Measurements from ENCODE around the gene SEZ6L. TPM values are rescaled to one million over a fixed set of nuclear protein-coding genes. Genes with fewer than 3 reads are reported as not detected.

SEZ6L gene
- total RNA-seq, 4 donors from 2014 or later, result 0.26 to 2.6 TPM; not detected in 2

DNA sequence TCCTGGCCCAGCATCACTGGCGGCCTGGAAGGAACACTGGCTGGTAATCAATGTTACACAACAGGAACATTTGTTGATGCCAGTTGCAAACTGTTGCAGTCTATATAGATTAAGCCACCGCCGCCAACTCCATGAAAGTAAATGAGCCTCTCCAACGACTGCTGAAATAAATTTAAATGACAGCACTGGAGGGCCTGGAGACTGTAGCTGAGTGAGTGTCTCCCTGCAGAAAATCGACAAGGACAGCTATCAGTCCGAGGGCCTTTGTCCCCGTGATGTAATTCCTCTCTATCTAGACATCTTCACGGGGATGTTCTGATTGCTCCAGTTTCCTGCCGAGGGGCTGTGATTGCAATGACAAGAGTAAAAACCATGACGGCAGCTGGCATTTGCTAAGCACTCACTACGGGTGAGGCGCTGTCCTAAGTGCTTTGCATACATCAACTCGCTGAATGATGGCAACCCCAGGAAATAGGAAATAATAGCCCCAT is 120.4 kb downstream of the SEZ6L start:
- TF ChIP-seq, protein P1, sequence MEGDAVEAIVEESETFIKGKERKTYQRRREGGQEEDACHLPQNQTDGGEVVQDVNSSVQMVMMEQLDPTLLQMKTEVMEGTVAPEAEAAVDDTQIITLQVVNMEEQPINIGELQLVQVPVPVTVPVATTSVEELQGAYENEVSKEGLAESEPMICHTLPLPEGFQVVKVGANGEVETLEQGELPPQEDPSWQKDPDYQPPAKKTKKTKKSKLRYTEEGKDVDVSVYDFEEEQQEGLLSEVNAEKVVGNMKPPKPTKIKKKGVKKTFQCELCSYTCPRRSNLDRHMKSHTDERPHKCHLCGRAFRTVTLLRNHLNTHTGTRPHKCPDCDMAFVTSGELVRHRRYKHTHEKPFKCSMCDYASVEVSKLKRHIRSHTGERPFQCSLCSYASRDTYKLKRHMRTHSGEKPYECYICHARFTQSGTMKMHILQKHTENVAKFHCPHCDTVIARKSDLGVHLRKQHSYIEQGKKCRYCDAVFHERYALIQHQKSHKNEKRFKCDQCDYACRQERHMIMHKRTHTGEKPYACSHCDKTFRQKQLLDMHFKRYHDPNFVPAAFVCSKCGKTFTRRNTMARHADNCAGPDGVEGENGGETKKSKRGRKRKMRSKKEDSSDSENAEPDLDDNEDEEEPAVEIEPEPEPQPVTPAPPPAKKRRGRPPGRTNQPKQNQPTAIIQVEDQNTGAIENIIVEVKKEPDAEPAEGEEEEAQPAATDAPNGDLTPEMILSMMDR (IDR thresholded peaks at IDR 0.05), result no peak
- no peak for TF ChIP-seq POLR2A (IDR thresholded peaks at IDR 0.05)
- intact Hi-C loops (cut with DNase I; ENCODE audit: low total_unique reads), result no loop called here
- no peak for DNase-seq
- Histone ChIP-seq H3K27ac (no peak overlapping the region), H3K27me3 (no peaks in the 10 kb centered on the region), H3K9me3 (no peaks in the 10 kb centered on the region), H3K36me3 (no peaks in the 10 kb centered on the region), H3K4me1 (no peaks in the 10 kb centered on the region), H3K4me3 (no peak overlapping the region)

DNA sequence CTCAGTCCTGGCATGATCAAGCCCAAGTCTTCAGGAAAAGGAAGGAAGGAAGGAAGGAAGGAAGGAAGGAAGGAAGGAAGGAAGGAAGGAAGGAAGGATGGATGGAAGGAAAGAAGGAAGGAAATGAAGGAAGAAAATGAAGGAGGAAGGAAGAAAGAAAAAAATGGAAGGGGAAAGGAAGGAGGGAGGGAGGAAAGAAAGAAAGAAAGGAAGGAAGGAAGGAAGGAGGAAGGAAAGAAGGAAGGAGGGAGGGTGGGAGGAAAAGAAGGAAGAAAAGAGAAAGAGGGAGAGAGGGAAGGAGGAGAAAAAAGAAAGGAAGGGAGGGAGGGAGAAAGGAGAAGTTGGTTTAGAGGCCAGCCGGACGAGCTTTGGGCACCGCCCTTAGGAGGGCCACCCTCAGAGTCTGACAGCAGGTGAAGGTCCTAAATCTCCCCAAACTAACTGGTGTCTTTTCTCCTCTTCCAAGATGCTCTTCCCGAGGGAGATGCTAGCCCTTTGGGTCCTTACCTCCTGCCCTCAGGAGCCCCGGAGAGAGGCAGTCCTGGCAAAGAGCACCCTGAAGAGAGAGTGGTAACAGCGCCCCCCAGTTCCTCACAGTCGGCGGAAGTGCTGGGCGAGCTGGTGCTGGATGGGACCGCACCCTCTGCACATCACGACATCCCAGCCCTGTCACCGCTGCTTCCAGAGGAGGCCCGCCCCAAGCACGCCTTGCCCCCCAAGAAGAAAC is 122.8 kb downstream of the SEZ6L start:
- TF ChIP-seq POLR2A (IDR thresholded peaks at IDR 0.05), result no peak
- TF ChIP-seq, protein P1 (IDR thresholded peaks at IDR 0.05), result no peak
- intact Hi-C loops (cut with DNase I; ENCODE audit: low total_unique reads), result no loop called here
- DNase-seq, result no peak
- Histone ChIP-seq H3K4me1 (no peaks in the 10 kb centered on the region), H3K27ac (no peak overlapping the region), H3K4me3 (no peak overlapping the region), H3K9me3 (no peaks in the 10 kb centered on the region), H3K36me3 (no peaks in the 10 kb centered on the region), H3K27me3 (no peaks in the 10 kb centered on the region)

- intact Hi-C loops (cut with DNase I; ENCODE audit: low total_unique reads), result no loop called here
- Histone ChIP-seq H3K9me3 (no peaks in the 10 kb centered on the region), H3K27me3 (no peaks in the 10 kb centered on the region), H3K27ac (no peak overlapping the region), H3K4me3 (no peak overlapping the region), H3K36me3 (no peaks in the 10 kb centered on the region), H3K4me1 (no peaks in the 10 kb centered on the region)
- TF ChIP-seq, protein P1 (IDR thresholded peaks at IDR 0.05), result no peak
- no peak for TF ChIP-seq POLR2A (IDR thresholded peaks at IDR 0.05)
- DNase-seq, result no peak
These were observed 123.4 kb downstream of the SEZ6L start for GRCh38 chr22:26292667-26292995.

GRCh38 chr22:26295563-26296126 is 126.4 kb downstream of the SEZ6L start:
- Histone ChIP-seq H3K4me1 (no peaks in the 10 kb centered on the region), H3K9me3 (no peaks in the 10 kb centered on the region), H3K27ac (no peak overlapping the region), H3K27me3 (no peaks in the 10 kb centered on the region), H3K36me3 (no peaks in the 10 kb centered on the region), H3K4me3 (no peak overlapping the region)
- no peak for DNase-seq
- intact Hi-C loops (cut with DNase I; ENCODE audit: low total_unique reads), result no loop called here
- no peak for TF ChIP-seq POLR2A (IDR thresholded peaks at IDR 0.05)
- TF ChIP-seq, protein P1 (IDR thresholded peaks at IDR 0.05), result no peak

- Histone ChIP-seq H3K4me3 (no peak overlapping the region), H3K27me3 (no peaks in the 10 kb centered on the region), H3K9me3 (no peaks in the 10 kb centered on the region), H3K4me1 (no peaks in the 10 kb centered on the region), H3K27ac (no peak overlapping the region), H3K36me3 (no peaks in the 10 kb centered on the region)
- TF ChIP-seq, protein P1 (IDR thresholded peaks at IDR 0.05), result no peak
- TF ChIP-seq POLR2A (IDR thresholded peaks at IDR 0.05), result no peak
- intact Hi-C loops (cut with DNase I; ENCODE audit: low total_unique reads), result no loop called here
- no peak for DNase-seq
These were observed 129.5 kb downstream of the SEZ6L start for GRCh38 chr22:26298605-26299310.
